ENCODE measurements around the gene OGN.

DNA sequence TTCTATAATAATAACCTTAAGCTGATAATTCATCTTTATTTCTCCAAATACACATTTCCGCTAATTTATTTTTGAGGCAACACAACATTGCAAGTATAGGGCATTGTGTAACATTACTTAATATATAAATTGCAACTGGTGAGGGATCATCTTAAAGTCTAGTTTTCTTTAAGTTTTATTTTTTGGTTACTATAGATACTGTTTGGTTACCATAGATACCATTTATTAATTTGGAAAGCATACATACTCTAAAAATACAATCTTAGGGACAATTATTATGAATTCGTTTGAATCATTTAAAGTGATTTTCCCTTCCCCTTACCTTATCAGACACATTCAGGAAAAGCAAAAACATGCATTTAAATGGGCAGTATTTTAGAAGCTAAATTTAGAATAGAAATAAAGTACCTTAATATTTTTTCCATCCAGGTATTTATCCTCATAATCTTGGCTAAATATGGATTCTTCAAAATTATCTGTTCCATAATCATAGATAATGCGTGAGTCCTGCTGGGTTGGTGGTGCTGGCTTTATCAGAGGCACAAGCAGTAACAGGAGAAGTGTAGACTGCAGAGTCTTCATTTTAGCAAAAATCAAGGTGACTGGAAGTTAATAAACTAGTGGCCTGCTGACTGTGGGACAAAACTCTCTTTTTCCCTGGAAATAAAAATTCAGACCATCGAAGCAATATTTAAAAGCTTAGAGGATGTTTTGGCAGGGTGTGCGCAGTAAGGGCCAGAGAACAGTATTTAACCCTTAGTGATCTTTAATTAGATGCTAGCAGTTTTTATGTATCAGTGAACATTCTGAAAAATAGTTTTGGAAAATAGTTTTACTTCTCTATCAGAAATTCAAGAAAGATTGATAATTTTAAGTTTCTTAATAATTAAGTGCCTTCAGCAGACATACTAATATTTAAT is 1.3 kb downstream of the OGN start:
- TF ChIP-seq EZH2 (IDR thresholded peaks at IDR 0.05), result no peak
- TF ChIP-seq POLR2AphosphoS5 (IDR thresholded peaks at IDR 0.05; ENCODE audit: borderline replicate concordance, low read depth, low read length), result no peak
